ENCODE data around the gene GSTA3.
"Not testable (repeated sequence)": the region's sequence is repeated elsewhere in the genome, so short reads cannot be mapped to it uniquely, and the experiment has no call there.

GSTA3 gene

DNA sequence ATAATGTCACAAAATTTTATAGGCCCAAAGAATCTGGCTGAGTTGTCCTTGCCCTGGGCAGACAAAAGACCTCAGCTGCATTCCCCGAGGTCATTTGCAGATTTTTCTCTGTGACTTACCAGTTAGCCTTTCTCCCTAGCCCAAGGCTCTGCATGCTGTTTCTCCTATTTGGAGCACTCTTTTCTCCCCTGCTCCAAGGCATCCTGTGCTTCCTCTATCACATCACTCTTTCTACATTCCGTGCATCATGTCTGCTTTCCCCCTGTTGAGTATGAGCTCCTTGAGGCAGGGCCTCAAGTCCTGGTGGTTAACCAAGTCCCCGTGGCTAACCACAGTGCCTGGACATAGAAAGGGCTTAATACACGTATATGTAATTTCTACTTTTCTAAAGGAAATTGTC is 593 bp upstream of the GSTA3 start:
- DNase-seq = peak; percentile 32

DNA sequence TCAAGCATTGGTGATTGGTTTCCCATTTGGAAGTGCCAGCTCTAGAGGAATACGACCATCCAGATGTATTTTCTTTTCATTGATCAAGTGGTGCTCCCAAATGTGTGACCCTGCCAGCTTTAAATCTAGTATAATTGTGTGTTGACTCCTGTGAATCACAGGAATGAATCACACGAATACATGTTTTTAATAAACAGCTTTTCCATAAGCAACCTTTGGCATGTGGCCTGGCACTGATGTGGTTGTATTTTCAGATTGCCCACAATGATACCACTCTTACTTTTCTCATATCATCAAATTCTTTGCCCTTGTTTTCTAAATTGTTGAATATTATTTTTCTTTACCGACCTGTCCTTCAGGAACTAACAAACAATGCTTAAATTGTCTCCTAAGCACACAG is 367 bp downstream of the GSTA3 start:
- no peak for DNase-seq

- no peak for DNase-seq
Observed at GRCh38 chr6:52908526-52908925, 972 bp downstream of the GSTA3 start.

DNA sequence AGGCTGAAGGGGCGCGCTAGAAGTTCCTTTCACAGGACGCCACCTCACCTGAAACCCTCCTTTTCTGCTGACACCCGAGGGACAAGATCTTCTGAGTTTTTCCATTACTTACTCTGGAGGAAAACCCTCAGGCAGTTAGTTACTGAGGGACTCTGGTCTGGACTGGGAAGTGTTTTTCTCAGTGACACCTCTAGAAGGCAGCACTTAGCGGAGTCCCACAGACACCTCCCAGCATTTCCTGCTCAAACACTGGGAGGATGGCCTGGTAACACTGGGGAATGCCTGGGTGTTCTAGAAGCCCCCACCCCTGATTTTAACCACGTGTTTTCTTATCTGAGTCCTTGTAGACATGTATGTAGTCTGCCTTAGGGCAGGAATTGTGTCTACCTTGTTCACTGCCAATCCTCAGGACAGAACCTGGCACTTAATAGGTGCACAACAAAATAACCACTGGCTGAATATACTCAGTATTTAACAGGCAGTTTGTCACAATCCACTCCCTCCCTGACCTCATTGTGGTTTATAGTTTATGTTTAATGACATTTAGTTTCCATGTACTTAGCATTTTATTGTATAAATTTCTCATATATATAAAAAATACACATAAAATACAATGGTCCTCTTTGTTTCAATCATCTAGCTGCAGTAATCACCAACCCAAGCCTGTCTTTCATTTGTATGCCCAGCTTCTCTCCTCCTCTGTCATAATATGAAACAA is 4.8 kb downstream of the GSTA3 start:
- DNase-seq = no peak

- no peak for DNase-seq
Observed at GRCh38 chr6:52900536-52900935, 9.0 kb downstream of the GSTA3 start.

DNA sequence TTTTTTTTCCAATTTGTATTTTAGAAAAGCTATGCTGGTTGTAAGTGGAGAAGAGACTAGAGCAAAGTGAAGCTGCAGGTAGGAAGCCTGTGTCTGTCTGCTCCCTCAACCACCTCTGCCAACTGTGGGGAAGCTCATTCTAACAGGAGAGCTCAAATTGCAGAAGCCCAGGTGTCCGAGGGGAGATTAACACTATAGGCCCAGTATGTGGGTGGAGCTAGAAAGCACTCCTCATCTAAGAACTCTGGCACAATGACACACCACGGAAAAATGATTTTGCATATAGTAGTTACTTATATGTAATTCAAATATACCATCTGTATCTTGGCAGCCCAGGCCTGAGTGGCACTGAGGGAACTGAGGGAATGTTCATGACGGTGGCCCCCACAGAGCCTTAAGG is 13.7 kb downstream of the GSTA3 start:
- DNase-seq = not testable (repeated sequence)

- DNase-seq = no peak
Observed at GRCh38 chr6:52894285-52894684, 15.2 kb downstream of the GSTA3 start.

DNA sequence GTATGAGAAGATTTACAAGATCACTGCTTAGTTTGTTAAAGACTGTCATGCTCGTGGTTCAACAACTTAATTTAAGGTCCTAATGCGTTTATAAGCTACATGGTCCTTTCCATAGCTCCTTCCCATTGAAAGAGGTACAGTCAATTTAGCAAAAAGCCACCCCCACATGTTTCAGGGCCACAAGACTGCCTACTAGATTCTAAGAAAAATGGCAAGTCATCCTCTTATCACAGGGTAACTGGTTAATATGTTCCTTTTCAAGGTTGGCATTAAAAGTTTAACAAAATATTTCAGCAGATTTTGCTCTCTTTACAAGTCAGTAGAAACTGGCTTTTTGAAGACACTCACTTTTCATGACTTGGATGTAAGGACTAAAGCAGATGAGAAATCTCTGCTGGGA is 15.7 kb downstream of the GSTA3 start:
- no peak for DNase-seq

- DNase-seq = no peak
Observed at GRCh38 chr6:52893221-52893620, 16.3 kb downstream of the GSTA3 start.

DNA sequence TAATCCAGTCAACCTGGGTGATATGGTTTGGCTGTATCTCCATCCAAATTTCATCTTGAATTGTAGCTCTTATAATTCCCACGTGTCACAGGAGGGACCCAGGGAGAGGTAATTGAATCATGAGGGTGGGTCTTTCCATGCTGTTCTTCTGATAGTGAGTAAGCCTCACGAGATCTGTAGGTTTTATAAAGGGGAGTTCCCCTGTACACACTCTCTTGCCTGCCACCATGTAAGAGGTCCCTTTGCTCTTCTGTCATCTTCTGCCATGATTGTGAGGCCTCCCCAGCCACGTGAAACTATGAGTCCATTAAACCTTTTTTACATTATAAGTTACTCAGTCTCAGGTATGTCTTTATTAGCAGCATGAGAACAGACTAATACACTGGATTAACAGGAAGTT is 19.5 kb downstream of the GSTA3 start:
- no peak for DNase-seq

GRCh38 chr6:52887910-52888524 is 21.5 kb downstream of the GSTA3 start:
- no peak for DNase-seq

GRCh38 chr6:52881996-52882841 is 27.3 kb downstream of the GSTA3 start:
- peak; percentile 80 for DNase-seq

GRCh38 chr6:52881662-52881995 is 27.9 kb downstream of the GSTA3 start:
- no peak for DNase-seq

GRCh38 chr6:52877786-52878185 is 31.7 kb downstream of the GSTA3 start:
- no peak for DNase-seq

- DNase-seq = peak; percentile 89
Observed at GRCh38 chr6:52877168-52877567, 32.3 kb downstream of the GSTA3 start.

GRCh38 chr6:52876056-52876787 is 33.3 kb downstream of the GSTA3 start:
- DNase-seq = no peak

DNA sequence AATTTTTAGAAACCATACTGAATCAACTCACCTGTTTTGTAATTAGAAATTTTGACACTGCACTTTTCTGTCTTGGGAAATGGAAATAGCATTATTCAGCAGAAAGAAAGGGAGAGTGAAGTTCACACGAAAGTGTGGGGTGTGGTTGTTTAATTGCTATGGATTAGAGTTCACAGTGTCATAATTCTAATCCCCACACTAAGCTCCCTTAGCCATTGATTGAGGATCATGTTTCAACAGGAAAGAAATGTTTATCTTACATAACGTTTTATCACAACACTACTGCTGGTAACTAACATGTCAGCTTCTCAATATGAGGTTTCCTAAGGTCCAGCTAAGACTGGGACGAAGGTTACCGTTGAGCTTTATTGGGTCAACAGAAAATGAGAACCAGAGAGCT is 37.5 kb downstream of the GSTA3 start:
- no peak for DNase-seq

DNA sequence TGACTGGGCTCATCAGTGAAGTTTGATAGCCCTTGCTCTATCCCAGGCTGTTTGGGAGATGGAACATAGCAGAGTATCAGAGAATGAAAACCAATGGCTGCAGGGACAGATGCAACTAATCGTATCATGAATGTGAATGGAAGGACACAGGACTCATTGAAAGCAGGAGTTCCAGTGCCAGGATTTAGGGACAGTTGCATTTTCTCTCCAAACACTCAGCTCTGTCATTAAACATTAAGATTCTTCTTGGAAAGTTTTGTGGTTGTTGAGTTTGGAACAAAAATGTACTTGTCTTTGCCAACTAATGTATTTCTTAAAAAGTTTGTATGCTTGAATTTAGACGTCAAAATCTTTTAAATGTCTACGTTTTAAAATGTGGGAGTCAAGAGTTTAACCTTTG is 37.9 kb downstream of the GSTA3 start:
- DNase-seq = peak; percentile 6

DNA sequence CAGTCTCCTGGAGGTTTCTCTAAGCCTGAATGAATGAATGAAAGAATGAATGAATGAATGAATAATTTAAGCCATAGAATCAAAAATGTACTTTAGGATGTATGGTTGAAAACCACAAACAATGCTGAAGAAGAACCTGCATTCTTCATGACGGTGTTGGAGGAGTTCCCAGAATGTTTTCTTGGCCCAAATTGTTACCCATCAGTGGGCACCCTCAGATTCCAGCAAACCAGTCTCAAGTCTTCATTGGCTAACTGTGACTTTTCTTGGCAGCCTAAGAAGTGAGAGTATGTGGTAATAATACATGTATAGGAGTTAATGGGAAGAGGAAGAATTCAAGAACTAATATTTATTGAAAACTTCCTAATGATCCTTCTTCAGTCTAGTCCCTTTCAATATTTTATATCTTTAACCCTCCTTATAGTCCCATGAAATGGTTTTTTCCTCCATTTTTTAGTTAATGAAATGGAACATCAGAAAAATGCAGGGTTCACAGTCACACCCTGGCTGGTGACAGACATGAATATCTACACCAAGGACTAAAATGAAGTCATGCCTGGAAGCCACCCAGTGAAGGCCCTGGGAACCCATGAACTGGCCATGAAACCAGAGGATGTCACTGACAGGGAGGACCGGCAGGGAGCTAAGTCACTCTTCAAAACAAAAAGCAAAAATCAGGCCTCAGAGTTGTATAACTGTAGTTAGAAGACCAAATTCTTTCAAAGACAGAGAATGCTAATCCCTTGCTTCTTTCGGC is 39.0 kb downstream of the GSTA3 start:
- peak; percentile 53 for DNase-seq

DNA sequence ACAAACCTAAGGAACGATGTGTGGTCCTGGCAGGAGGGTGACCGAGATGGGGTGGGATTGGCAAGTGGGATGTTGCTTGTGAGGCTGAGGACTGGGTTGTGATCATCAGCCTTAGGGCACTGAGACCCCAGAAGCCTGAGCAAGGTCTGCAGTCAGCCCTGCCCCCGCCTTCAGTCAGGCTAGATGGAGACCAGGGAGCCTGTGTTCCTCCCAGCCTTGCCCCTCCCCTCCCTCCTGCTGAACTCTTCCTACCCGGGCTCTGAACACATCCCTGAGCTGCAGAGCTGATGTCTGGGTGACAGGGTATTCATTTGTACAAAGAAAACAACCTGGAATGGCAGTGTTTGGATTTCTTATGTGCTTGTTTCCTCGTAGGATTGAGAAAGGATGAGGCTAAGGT is 40.6 kb downstream of the GSTA3 start:
- DNase-seq = not testable (repeated sequence)

GRCh38 chr6:52868240-52868639 is 41.3 kb downstream of the GSTA3 start:
- DNase-seq = no peak

GRCh38 chr6:52861151-52861550 is 48.3 kb downstream of the GSTA3 start:
- DNase-seq = not testable (repeated sequence)
